Measurements from ENCODE around the gene TANGO2. TPM values are rescaled to one million over a fixed set of nuclear protein-coding genes. Genes with fewer than 3 reads are reported as not detected.

Gene TANGO2
- total and polyA plus RNA-seq, 5 donors from 2014 or later, result 39.5 to 48.4 (median 43.2) TPM

DNA sequence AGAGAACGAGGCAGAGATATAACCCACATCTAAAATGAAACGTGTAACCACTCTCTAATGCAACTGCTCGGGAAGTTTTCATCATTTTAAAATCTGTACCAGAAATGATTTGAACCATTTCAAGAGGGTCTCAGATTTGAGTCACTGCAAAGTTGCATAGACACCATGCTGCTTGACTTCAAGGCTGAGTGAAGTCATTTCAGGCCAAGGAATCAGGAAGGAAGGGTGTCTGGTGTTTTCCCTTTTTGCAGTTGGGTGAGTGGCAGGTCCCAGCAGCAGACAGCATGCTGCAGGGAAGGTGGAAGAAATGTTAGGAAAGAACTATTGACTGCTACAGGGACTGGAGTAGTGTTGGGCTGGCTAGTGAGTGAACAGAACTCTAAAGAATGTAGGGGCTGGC lies 16.5 kb downstream of the TANGO2 start:
- H3K27me3 ChIP-seq (ENCODE audit: control insufficient read depth, insufficient read depth, low read length), result no peaks in the 10 kb centered on the region
- no peaks in the 10 kb centered on the region for H3K9me3 ChIP-seq (ENCODE audit: control insufficient read depth in 2 of 2, low read length in 2 of 2)
- Mint-ChIP-seq H3K4me3 (no peak overlapping the region), H3K9me3 (no peaks in the 10 kb centered on the region), H3K36me3 (peaks cover 21% of the 10 kb centered on the region), H3K27me3 (no peaks in the 10 kb centered on the region), H3K4me1 (peaks cover 4 to 29% (median 12%) of the 10 kb centered on the region in 4 donors), H3K27ac (peak overlapping the region in 2 of 3 donors; percentile 29 to 38)
- peaks cover 31% of the 10 kb centered on the region for H3K36me3 ChIP-seq (ENCODE audit: control insufficient read depth, insufficient read depth, low read length)
- H3K4me3 ChIP-seq (ENCODE audit: low read depth, low read length), result no peak overlapping the region
- peaks cover 5% of the 10 kb centered on the region for H3K4me1 ChIP-seq (ENCODE audit: control insufficient read depth, insufficient read depth, low read length, poor library complexity, severe bottlenecking)
- no peak for ATAC-seq (ENCODE audit: low read depth in 2 of 2)
- H3K27ac ChIP-seq (ENCODE audit: insufficient read depth, low read length, poor library complexity, severe bottlenecking), result no peak overlapping the region
- DNase-seq, result no peak

DNA sequence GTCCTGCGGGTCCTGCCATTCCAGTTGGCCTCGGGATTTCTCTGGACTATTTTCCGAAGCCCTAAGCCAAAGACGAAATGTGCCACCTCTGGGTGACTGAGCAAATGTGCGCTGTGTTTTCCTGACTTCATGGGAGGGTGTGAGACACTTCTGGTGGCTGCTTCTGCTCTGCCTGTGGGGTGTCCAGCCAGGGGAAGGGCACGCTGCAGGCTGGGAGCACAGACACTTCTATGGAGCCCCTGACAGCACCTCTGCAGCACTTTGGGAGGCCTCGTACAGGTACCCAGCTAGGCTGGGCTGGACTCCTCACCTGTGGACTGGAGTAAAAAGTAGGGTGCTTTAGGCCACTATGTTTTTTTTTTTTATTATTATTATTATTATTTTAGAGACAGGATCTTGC lies 17.7 kb downstream of the TANGO2 start:
- H3K4me3 Mint-ChIP-seq, result no peak overlapping the region
- peaks cover 37% of the 10 kb centered on the region for H3K36me3 ChIP-seq (ENCODE audit: control insufficient read depth, insufficient read depth, low read length)

DNA sequence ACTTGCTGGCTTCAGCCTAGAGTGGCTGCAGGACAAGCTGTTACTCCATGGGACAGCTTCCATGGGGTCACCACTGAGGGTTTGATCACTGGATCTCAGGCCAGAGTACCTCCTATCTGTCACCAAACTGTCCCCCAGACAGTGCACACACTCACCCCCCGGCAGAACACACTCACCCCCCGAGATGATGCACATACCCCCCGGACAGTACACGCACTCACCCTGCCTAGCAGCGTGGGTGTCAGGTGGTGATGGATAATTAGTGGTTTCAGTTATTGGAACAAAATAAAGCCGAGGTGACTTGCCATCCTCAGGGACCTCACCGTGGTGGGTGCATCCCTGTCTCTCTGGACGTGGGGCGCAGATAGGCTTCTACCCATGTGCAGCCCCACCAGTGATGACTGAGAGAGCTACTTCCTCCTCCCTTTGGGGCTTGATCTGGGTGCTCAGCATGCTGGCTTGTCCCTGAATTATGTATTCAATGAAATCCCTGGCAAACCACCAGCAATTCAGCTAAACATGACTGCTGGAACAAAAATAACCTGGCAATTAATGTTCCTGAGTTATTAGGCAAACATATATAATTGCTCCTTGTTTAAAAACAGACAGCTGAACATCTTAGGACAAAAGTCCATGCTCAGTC lies 18.9 kb downstream of the TANGO2 start:
- Mint-ChIP-seq H3K27me3 (no peaks in the 10 kb centered on the region), H3K27ac (peak overlapping the region in 1 of 3 donors; percentile 21), H3K9me3 (no peaks in the 10 kb centered on the region), H3K4me3 (no peak overlapping the region), H3K36me3 (peaks cover 21% of the 10 kb centered on the region), H3K4me1 (peaks cover under 1 to 15% (median 6%) of the 10 kb centered on the region in 4 donors)
- ATAC-seq (ENCODE audit: low read depth in 2 of 2), result no peak
- Histone ChIP-seq H3K36me3 (ENCODE audit: control insufficient read depth, insufficient read depth, low read length) (peaks cover 49% of the 10 kb centered on the region), H3K4me1 (ENCODE audit: control insufficient read depth, insufficient read depth, low read length, poor library complexity, severe bottlenecking) (no peaks in the 10 kb centered on the region), H3K27me3 (ENCODE audit: control insufficient read depth, insufficient read depth, low read length) (no peaks in the 10 kb centered on the region), H3K27ac (ENCODE audit: insufficient read depth, low read length, poor library complexity, severe bottlenecking) (no peak overlapping the region), H3K4me3 (ENCODE audit: low read depth, low read length) (no peak overlapping the region), H3K9me3 (ENCODE audit: control insufficient read depth in 2 of 2, low read length in 2 of 2) (no peaks in the 10 kb centered on the region)
- no peak for DNase-seq

More for the DNA sequence above, 17.7 kb downstream of the TANGO2 start:
- no peaks in the 10 kb centered on the region for H3K27me3 Mint-ChIP-seq
- no peak overlapping the region for H3K27ac Mint-ChIP-seq
- no peaks in the 10 kb centered on the region for H3K9me3 Mint-ChIP-seq
- ATAC-seq (ENCODE audit: low read depth in 2 of 2), result no peak
- Histone ChIP-seq H3K4me1 (ENCODE audit: control insufficient read depth, insufficient read depth, low read length, poor library complexity, severe bottlenecking) (no peaks in the 10 kb centered on the region), H3K27me3 (ENCODE audit: control insufficient read depth, insufficient read depth, low read length) (no peaks in the 10 kb centered on the region), H3K27ac (ENCODE audit: insufficient read depth, low read length, poor library complexity, severe bottlenecking) (no peak overlapping the region), H3K9me3 (ENCODE audit: control insufficient read depth in 2 of 2, low read length in 2 of 2) (no peaks in the 10 kb centered on the region), H3K4me3 (ENCODE audit: low read depth, low read length) (no peak overlapping the region)
- H3K36me3 Mint-ChIP-seq, result peaks cover 21% of the 10 kb centered on the region
- no peak for DNase-seq
- peaks cover 4 to 22% (median 10%) of the 10 kb centered on the region in 4 donors for H3K4me1 Mint-ChIP-seq

DNA sequence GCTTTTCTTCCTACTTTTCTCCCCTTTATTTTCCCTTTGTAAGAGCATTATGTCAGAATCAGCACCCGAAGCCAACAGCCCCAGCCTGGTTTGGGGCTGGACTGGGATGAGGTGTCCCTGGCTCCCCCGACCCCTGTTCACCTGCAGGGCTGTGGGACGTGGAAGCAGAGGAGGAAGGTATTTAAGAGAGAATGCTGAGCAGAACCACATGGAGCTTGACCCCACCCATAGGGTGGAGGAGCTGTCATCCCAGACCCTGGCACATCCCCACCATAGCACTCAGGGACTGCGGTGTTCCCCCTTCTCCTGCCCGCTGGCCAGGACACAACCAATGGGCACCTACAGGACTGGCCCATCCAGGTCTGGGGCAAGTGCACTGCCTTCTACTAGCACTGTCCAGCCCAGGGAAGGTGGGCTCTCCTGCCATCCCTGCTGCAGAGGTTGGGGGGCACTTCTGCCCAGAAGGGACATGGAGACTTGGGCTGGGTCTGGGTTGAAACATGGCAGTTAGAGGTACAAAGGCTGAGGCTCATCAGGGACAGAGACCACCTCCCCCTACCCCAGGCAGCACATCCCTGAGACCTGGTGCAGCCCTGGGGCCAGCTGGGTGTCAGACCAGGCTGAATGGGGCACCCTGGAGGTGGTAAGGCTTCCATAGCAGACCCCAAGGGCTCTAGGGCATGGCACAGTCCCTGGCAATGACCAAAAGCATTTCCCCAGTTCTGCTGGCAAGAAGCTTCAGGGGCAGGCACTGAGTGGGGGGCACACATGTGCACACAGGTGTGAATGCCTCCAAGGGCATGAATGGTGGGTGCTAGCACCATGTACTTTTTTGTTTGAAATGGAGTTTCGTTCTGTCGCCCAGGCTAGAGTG lies 19.7 kb downstream of the TANGO2 start:
- peaks cover 22% of the 10 kb centered on the region for H3K36me3 Mint-ChIP-seq
- Histone ChIP-seq H3K27me3 (ENCODE audit: control insufficient read depth, insufficient read depth, low read length) (no peaks in the 10 kb centered on the region), H3K4me1 (ENCODE audit: control insufficient read depth, insufficient read depth, low read length, poor library complexity, severe bottlenecking) (no peaks in the 10 kb centered on the region), H3K27ac (ENCODE audit: insufficient read depth, low read length, poor library complexity, severe bottlenecking) (no peak overlapping the region), H3K4me3 (ENCODE audit: low read depth, low read length) (no peak overlapping the region), H3K36me3 (ENCODE audit: control insufficient read depth, insufficient read depth, low read length) (peaks cover 55% of the 10 kb centered on the region), H3K9me3 (ENCODE audit: control insufficient read depth in 2 of 2, low read length in 2 of 2) (no peaks in the 10 kb centered on the region)
- H3K27ac Mint-ChIP-seq, result peak overlapping the region in 1 of 3 donors; percentile 21
- H3K4me3 Mint-ChIP-seq, result no peak overlapping the region
- no peak for ATAC-seq (ENCODE audit: low read depth in 2 of 2)
- no peaks in the 10 kb centered on the region for H3K27me3 Mint-ChIP-seq
- peaks cover 0 to 9% (median 4%) of the 10 kb centered on the region in 4 donors for H3K4me1 Mint-ChIP-seq
- DNase-seq, result no peak
- no peaks in the 10 kb centered on the region for H3K9me3 Mint-ChIP-seq

DNA sequence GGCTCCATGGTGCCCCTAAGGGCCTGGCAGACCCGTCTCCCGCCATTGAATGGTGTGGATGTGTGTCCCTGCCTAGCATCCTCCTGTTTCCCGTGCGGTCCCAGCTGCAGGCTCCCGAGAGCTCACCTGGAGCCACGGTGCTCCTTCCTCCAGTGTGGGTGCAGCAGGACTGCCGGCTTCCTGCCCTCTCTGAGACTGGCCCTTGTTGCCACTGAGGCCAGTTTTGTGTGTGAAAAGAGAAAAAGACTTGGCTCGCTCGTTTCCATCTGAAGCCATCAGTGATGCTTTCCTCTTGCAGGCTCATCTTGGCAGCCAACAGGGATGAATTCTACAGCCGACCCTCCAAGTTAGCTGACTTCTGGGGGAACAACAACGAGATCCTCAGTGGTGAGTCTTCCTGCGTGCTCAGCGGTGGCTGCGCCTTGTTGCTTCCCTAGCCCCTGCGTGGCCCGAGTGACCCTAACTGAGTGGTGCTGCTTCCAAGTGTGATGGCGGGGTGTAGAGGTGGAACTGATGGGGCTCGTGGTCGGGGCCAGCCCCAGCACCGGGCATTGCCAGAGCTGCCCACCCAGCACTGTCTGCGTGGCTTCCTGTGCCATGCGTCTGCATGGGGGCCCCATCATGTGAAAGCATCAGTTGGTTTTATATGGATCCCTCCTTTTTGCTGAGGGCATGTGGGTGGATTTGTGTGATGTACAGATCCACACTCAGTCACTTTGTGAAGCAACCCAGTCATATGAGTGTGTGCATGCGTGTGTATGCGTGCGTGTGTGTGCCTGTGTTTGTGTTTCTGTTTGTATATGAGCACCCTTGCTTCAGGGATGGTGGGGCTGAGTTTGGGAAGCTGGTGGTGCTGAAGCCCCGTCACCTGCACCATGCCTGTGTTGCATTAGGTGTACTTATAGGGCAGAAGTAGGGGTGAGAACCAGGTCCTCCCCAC lies 22.4 kb downstream of the TANGO2 start:
- Mint-ChIP-seq H3K9me3 (peaks cover 0 to 4% (median 0%) of the 10 kb centered on the region in 7 donors), H3K36me3 (peaks cover 24% of the 10 kb centered on the region), H3K27ac (peak overlapping the region in 2 of 3 donors; percentile 18 to 89), H3K27me3 (no peaks in the 10 kb centered on the region), H3K4me1 (peaks cover 0 to 5% (median under 1%) of the 10 kb centered on the region in 4 donors), H3K4me3 (no peak overlapping the region)
- Histone ChIP-seq H3K4me1 (ENCODE audit: control insufficient read depth, insufficient read depth, low read length, poor library complexity, severe bottlenecking) (no peaks in the 10 kb centered on the region), H3K9me3 (ENCODE audit: control insufficient read depth in 2 of 2, low read length in 2 of 2) (no peaks in the 10 kb centered on the region), H3K36me3 (ENCODE audit: control insufficient read depth, insufficient read depth, low read length) (peaks cover 54% of the 10 kb centered on the region), H3K4me3 (ENCODE audit: low read depth, low read length) (no peak overlapping the region), H3K27ac (ENCODE audit: insufficient read depth, low read length, poor library complexity, severe bottlenecking) (no peak overlapping the region), H3K27me3 (ENCODE audit: control insufficient read depth, insufficient read depth, low read length) (no peaks in the 10 kb centered on the region)
- ATAC-seq (ENCODE audit: low read depth in 2 of 2) (no peak), DNase-seq (no peak)

DNA sequence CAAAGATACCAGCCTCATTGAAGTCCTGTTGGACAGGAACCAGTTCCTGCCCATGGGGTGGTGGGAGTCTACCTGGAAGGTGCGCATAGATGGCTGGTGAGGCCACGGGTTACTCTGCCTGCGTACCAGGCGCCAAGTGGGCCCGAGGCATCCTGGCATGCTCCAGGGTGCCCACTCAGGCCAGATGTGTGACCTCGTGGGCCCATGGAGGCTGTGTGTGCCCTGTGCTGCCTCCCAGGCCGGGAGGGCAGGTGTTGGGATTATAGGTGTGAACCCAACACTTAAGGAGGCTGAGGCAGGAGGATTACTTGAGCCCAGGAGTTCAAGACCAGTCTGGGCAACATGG lies 23.1 kb downstream of the TANGO2 start:
- Histone ChIP-seq H3K36me3 (ENCODE audit: control insufficient read depth, insufficient read depth, low read length) (peaks cover 52% of the 10 kb centered on the region), H3K4me1 (ENCODE audit: control insufficient read depth, insufficient read depth, low read length, poor library complexity, severe bottlenecking) (no peaks in the 10 kb centered on the region), H3K27me3 (ENCODE audit: control insufficient read depth, insufficient read depth, low read length) (no peaks in the 10 kb centered on the region), H3K9me3 (ENCODE audit: control insufficient read depth in 2 of 2, low read length in 2 of 2) (no peaks in the 10 kb centered on the region), H3K4me3 (ENCODE audit: low read depth, low read length) (no peak overlapping the region), H3K27ac (ENCODE audit: insufficient read depth, low read length, poor library complexity, severe bottlenecking) (no peak overlapping the region)
- no peak for DNase-seq
- Mint-ChIP-seq H3K36me3 (peaks cover 29% of the 10 kb centered on the region), H3K4me3 (no peak overlapping the region), H3K27ac (peak overlapping the region in 1 of 3 donors; percentile 89), H3K4me1 (peaks cover 0 to 6% (median 1%) of the 10 kb centered on the region in 4 donors), H3K27me3 (no peaks in the 10 kb centered on the region), H3K9me3 (peaks cover 0 to 5% (median 0%) of the 10 kb centered on the region in 7 donors)
- ATAC-seq (ENCODE audit: low read depth in 2 of 2), result no peak

DNA sequence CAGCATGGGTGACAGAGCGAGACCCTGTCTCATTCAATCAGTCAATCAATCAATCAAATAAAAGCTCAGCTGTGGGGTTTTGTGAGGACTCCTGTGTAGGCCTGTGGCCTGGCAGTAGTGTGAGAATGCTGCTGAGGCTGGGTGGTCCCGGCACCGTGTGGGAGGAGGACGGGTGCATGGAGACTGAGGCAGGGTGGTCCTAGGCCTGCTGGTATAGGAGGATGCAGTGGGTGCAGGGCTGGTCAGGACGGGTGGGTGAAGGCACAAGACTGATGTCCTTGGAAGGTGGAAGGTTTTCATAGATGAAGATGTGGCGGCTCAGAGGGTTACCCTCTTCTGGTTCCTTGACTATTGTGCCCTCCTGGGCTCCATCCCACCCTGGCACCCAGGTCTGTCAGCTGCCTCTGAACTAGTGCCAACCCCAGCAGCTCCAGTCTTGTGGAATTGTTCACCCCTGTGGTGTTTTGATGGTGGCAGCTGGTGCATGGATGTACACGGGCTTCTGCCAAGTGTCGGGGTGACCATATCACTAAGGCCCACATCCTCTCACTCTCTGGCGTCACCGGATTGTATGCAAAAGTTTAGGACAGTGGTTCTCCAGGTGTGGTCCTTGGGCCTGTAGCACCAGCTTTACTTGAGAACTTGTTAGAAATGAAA lies 23.7 kb downstream of the TANGO2 start:
- Mint-ChIP-seq H3K27me3 (no peaks in the 10 kb centered on the region), H3K27ac (no peak overlapping the region), H3K9me3 (peaks cover 0 to 5% (median 0%) of the 10 kb centered on the region in 7 donors), H3K4me3 (no peak overlapping the region), H3K36me3 (peaks cover 33% of the 10 kb centered on the region), H3K4me1 (peaks cover 0 to 7% (median 2%) of the 10 kb centered on the region in 4 donors)
- Histone ChIP-seq H3K27me3 (ENCODE audit: control insufficient read depth, insufficient read depth, low read length) (no peaks in the 10 kb centered on the region), H3K4me1 (ENCODE audit: control insufficient read depth, insufficient read depth, low read length, poor library complexity, severe bottlenecking) (no peaks in the 10 kb centered on the region), H3K4me3 (ENCODE audit: low read depth, low read length) (no peak overlapping the region), H3K36me3 (ENCODE audit: control insufficient read depth, insufficient read depth, low read length) (peaks cover 53% of the 10 kb centered on the region), H3K27ac (ENCODE audit: insufficient read depth, low read length, poor library complexity, severe bottlenecking) (no peak overlapping the region), H3K9me3 (ENCODE audit: control insufficient read depth in 2 of 2, low read length in 2 of 2) (no peaks in the 10 kb centered on the region)
- ATAC-seq (ENCODE audit: low read depth in 2 of 2) (no peak), DNase-seq (no peak)
